Hepatocyte (in vitro differentiated cells): ENCODE measurements around the gene HAUS6. TPM values are rescaled to one million over a fixed set of nuclear protein-coding genes. Genes with fewer than 3 reads are reported as not detected.
"Not testable (repeated sequence)": the region's sequence is repeated elsewhere in the genome, so short reads cannot be mapped to it uniquely, and the experiment has no call there.

Source experiments
- DNase-seq: peaks from one replicate; pipeline ENCODE4 v3.0.0-alpha.2; 2016; ENCODE audit warnings: low spot score
- H2AFZ ChIP-seq: fragments of 200-600 bp; sonication (generic); 2 replicates; pipeline ENCODE4 v1.6.0; 2016; ENCODE audit warnings: antibody characterized with exemption, mild to moderate bottlenecking
- H3K27ac ChIP-seq: fragments of 200-600 bp; sonication (generic); 2 replicates; pipeline ENCODE4 v1.5.1; 2016; ENCODE audit warnings: mild to moderate bottlenecking
- H3K27me3 ChIP-seq: fragments of 200-600 bp; sonication (generic); 2 replicates; pipeline ENCODE4 v1.6.1; 2016
- H3K36me3 ChIP-seq: fragments of 200-600 bp; sonication (generic); replicated peaks from 2 replicates; pipeline ENCODE4 v1.5.1; 2016; ENCODE audit warnings: low read depth; ENCODE audit not compliant: insufficient read depth
- H3K4me1 ChIP-seq: fragments of 200-600 bp; sonication (generic); 2 replicates; pipeline ENCODE4 v1.5.1; 2016; ENCODE audit warnings: mild to moderate bottlenecking, moderate library complexity; ENCODE audit not compliant: insufficient read depth
- H3K4me2 ChIP-seq: fragments of 200-600 bp; sonication (generic); 2 replicates; pipeline ENCODE4 v1.6.0; 2016
- H3K4me3 ChIP-seq: fragments of 200-600 bp; sonication (generic); 2 replicates; pipeline ENCODE4 v1.5.1; 2016; ENCODE audit warnings: mild to moderate bottlenecking
- H3K79me2 ChIP-seq: fragments of 200-600 bp; sonication (generic); 2 replicates; pipeline ENCODE4 v1.6.0; 2017; ENCODE audit warnings: mild to moderate bottlenecking
- H3K9me2 ChIP-seq: fragments of 200-600 bp; sonication (generic); replicated peaks from 2 replicates; pipeline ENCODE4 v1.6.0; 2017; ENCODE audit warnings: mild to moderate bottlenecking; ENCODE audit not compliant: insufficient read depth
- H3K9me3 ChIP-seq: fragments of 200-600 bp; sonication (generic); 2 replicates; pipeline ENCODE4 v1.5.1; 2016; ENCODE audit warnings: low read depth, mild to moderate bottlenecking
- H4K20me1 ChIP-seq: fragments of 200-600 bp; sonication (generic); 2 replicates; pipeline ENCODE4 v1.6.0; 2016; ENCODE audit warnings: mild to moderate bottlenecking; ENCODE audit not compliant: insufficient read depth, poor library complexity, severe bottlenecking
- EZH2 ChIP-seq: fragments of 200-600 bp; sonication (generic); IDR thresholded peaks from 2 replicates; pipeline ENCODE4 v1.6.1; 2016; ENCODE audit warnings: antibody characterized with exemption, mild to moderate bottlenecking, borderline replicate concordance
- EZH2phosphoT487 ChIP-seq: fragments of 200-600 bp; sonication (generic); IDR thresholded peaks from one replicate; pipeline ENCODE4 v1.6.1; 2018; ENCODE audit warnings: antibody characterized with exemption, mild to moderate bottlenecking, low read depth, moderate library complexity; ENCODE audit not compliant: unreplicated experiment, severe bottlenecking
- WGBS: methylation state at CpG from one replicate; pipeline ENCODE4 v1.1.6; 2016; ENCODE audit warnings: low lambda C conversion rate; ENCODE audit errors: missing lambda C conversion rate; 5-methylcytosine and 5-hydroxymethylcytosine counted together
- polyA plus RNA-seq: library from polyadenylated mRNA; unstranded; fragments of >200 nt; fragmentation: Nextera tagmentation; extraction: Ambion mirVana; gene quantifications from 2 replicates; pipeline ENCODE4 v1.2.1, GENCODE V29; 2016
- total RNA-seq: library from RNA; depleted of rRNA; stranded (reverse); fragments of >200 nt; gene quantifications from 2 replicates; pipeline ENCODE4 v1.2.3, GENCODE V29; 2014
- TF ChIP-seq, protein P1 (sequence below): fragments of 200-600 bp; sonication (generic); IDR thresholded peaks from 2 replicates; pipeline ENCODE4 v1.5.1; 2016; ENCODE audit warnings: antibody characterized with exemption, mild to moderate bottlenecking; ENCODE audit not compliant: poor library complexity

The HAUS6 gene
- total and polyA plus RNA-seq, 2 experiments from 2014 or later = 2.2 to 10.7 TPM

DNA sequence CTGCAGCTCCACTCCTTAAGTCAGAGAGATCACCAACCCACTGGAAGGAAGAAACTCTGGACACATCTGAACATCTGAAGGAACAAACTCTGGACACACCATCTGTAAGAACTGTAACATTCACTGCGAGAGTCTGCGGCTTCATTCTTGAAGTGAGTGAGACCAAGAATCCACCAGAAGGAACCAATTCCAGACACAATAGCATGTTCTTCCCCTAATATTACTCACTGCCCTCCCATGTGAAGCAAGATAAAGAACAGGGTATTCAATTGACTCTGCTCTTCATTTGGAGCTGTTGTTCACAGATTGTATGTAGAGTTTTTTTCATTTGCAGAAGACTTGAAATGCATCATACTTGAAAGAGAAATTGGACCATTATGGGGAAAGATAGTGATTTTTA is 80.5 kb downstream of the HAUS6 start:
- Histone ChIP-seq H3K4me1 (no peaks in the 10 kb centered on the region), H3K9me2 (no peaks in the 10 kb centered on the region), H4K20me1 (no peaks in the 10 kb centered on the region), H3K79me2 (no peaks in the 10 kb centered on the region), H3K36me3 (no peaks in the 10 kb centered on the region), H2AFZ (no peak overlapping the region), H3K4me2 (no peak overlapping the region), H3K9me3 (no peaks in the 10 kb centered on the region), H3K27ac (no peak overlapping the region), H3K4me3 (no peak overlapping the region), H3K27me3 (no peaks in the 10 kb centered on the region)
- 97% methylated on average over 2 of the region's 2 CpGs for WGBS
- TF ChIP-seq EZH2phosphoT487 (no peak), EZH2 (no peak)
- TF ChIP-seq, protein P1, sequence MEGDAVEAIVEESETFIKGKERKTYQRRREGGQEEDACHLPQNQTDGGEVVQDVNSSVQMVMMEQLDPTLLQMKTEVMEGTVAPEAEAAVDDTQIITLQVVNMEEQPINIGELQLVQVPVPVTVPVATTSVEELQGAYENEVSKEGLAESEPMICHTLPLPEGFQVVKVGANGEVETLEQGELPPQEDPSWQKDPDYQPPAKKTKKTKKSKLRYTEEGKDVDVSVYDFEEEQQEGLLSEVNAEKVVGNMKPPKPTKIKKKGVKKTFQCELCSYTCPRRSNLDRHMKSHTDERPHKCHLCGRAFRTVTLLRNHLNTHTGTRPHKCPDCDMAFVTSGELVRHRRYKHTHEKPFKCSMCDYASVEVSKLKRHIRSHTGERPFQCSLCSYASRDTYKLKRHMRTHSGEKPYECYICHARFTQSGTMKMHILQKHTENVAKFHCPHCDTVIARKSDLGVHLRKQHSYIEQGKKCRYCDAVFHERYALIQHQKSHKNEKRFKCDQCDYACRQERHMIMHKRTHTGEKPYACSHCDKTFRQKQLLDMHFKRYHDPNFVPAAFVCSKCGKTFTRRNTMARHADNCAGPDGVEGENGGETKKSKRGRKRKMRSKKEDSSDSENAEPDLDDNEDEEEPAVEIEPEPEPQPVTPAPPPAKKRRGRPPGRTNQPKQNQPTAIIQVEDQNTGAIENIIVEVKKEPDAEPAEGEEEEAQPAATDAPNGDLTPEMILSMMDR = no peak
- no peak for DNase-seq

DNA sequence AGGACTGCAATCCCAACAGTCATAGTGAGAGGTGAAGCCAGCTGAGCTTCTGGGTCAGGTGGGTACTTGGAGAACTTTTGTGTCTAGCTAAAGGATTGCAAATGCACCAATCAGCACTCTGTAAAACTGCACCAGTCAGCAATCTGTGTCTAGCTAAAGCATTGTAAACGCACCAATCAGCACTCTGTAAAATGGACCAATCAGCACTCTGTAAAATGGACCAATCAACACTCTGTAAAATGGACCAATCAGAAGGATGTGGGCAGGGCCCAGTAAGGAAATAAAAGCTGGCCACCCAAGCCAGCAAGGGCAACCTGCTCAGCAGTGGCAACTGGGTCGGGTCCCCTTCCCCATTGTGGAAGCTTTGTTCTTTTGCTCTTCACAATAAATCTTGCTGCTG is 81.1 kb downstream of the HAUS6 start:
- H3K4me1 ChIP-seq, H4K20me1 ChIP-seq, H3K4me2 ChIP-seq, H3K9me3 ChIP-seq, H2AFZ ChIP-seq, H3K9me2 ChIP-seq, H3K4me3 ChIP-seq, H3K27me3 ChIP-seq, H3K27ac ChIP-seq, DNase-seq, H3K79me2 ChIP-seq, H3K36me3 ChIP-seq: not testable (repeated sequence)
- 95% methylated on average over 2 of the region's 2 CpGs for WGBS

DNA sequence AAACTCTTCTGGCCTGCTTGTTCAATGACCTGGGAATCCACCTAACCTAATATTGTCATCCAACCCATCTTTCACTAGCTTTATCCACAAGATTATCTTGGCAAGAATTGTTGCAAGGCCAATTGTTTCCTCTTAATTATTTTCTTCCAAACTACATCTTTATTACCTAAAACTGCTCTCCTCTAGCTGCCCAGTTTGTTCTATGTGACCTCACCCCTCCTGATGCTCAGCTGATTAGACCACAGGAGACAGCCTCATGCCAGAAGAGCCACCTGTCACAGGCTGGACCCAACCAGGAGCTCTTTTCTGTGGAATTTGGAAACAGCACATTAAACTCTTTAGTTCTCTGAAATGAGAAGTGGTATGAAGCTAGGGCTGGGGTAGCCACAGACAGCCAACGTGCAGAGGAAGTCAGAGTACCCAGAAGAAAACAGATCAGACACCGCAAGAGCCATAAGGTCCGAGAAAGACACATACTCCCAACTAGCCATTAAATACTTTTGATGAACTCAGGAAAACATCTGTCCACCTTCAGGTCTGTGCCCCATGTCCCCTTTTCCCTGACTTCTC is 81.7 kb downstream of the HAUS6 start:
- Histone ChIP-seq H3K9me2 (no peaks in the 10 kb centered on the region), H3K4me2 (no peak overlapping the region), H3K27me3 (no peaks in the 10 kb centered on the region), H3K4me1 (no peaks in the 10 kb centered on the region), H3K9me3 (no peaks in the 10 kb centered on the region), H3K4me3 (no peak overlapping the region), H3K79me2 (no peaks in the 10 kb centered on the region), H3K36me3 (no peaks in the 10 kb centered on the region), H4K20me1 (no peaks in the 10 kb centered on the region), H3K27ac (no peak overlapping the region), H2AFZ (no peak overlapping the region)
- TF ChIP-seq, protein P1 = no peak
- TF ChIP-seq EZH2phosphoT487 (no peak), EZH2 (no peak)
- no peak for DNase-seq
- WGBS = 92% methylated on average over 3 of the region's 3 CpGs

DNA sequence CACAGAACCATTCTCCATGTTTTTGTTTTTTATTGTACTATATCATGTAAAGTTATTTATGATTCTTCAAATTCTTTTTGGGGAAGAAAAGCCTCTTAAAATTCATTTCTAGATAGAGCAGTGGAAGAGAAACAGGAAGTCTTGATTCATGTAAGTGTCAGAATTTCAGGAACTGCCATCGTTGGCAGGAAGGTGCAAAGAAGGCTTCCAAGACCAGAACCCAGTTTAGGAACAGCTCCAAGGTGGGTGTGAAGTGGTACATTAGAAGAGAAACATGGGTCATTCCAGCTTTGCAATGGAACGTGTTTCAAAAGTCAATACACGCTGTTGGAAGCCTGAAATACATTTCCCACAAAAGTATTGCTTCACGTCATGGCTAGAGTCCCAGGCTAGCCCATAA is 84.5 kb downstream of the HAUS6 start:
- no peak overlapping the region for H3K4me3 ChIP-seq
- TF ChIP-seq EZH2phosphoT487 = no peak
- TF ChIP-seq, protein P1 = no peak
- TF ChIP-seq EZH2 = no peak
- H4K20me1 ChIP-seq = no peaks in the 10 kb centered on the region
- H3K4me1 ChIP-seq = no peaks in the 10 kb centered on the region
- 86% methylated on average over 4 of the region's 4 CpGs for WGBS
- no peaks in the 10 kb centered on the region for H3K9me2 ChIP-seq
- H3K4me2 ChIP-seq = no peak overlapping the region
- H3K27ac ChIP-seq = no peak overlapping the region
- H3K9me3 ChIP-seq = no peaks in the 10 kb centered on the region
- H2AFZ ChIP-seq = no peak overlapping the region
- no peak for DNase-seq
- H3K79me2 ChIP-seq = no peaks in the 10 kb centered on the region
- no peaks in the 10 kb centered on the region for H3K36me3 ChIP-seq
- H3K27me3 ChIP-seq = no peaks in the 10 kb centered on the region
